ENCODE measurements around the gene GSG1L2.

GSG1L2 gene

DNA sequence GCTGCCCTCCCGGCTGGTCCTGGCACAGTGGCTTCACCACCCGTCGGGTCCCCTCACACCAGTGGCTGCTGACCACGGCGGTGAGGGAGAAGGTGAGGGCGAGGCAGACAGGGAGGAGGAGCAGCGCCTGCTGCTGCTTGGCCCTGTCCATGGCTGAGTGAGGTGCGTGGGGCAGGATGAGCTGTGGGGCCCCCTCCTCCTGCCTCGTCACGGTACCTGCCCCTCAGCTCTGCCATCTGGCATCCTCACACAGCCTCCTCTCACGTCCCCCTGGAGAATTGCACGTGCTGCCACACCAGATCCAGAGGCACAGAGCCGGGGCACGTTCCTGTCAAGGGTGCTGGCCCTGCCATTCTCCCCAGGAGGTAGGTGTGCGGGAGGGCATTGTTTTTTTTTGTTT lies at the start of gene GSG1L2:
Gene GSG1L2 (minus strand): TSS at position 159 of the 400 bp plus-strand sequence. CDS start 8 bp downstream, at position 151.
- Histone ChIP-seq H3K27ac (peak within 1 kb of the TSS; percentile 43; the same call in 1 of the 2 replicates), H3K4me1 (peaks cover 43% of the 10 kb centered on the region), H3K4me2 (peak within 1 kb of the TSS; percentile 69), H3K9me3 (no peaks in the 10 kb centered on the region), H4K20me1 (no peaks in the 10 kb centered on the region), H3K27me3 (no peaks in the 10 kb centered on the region), H3K9ac (no peak within 1 kb of the TSS; the same call in 1 of the 2 replicates), H3K4me3 (no peak within 1 kb of the TSS), H3K36me3 (no peaks in the 10 kb centered on the region)
- TF ChIP-seq Cebpa-rat (IDR thresholded peaks at IDR 0.05) = no peak

DNA sequence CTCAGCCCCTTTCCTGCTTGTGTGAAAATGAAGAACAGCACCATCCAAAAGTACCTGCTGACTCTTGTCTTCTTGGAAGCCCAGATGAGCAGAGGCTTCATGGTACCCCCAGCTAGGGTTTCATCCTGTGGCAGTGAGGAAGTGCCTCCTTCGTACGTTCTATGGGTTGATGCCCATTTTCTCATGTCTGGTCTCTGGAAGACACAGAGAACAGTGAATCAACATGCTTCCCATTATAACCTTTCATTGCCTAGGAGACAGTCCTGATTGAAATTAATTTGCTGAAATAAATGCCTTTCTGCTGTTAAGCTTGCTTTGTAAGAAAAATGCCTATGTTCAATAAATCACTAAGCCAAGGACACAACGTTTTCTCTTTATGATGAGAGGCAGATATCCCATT lies 46.7 kb upstream of the GSG1L2 start:
- H3K27me3 ChIP-seq = no peaks in the 10 kb centered on the region
- H3K4me1 ChIP-seq = no peaks in the 10 kb centered on the region
- no peak overlapping the region for H3K27ac ChIP-seq
- H3K4me2 ChIP-seq = no peak overlapping the region
- no peak overlapping the region for H3K9ac ChIP-seq
- H3K4me3 ChIP-seq = no peak overlapping the region
- H3K36me3 ChIP-seq = no peaks in the 10 kb centered on the region
- H3K9me3 ChIP-seq = no peaks in the 10 kb centered on the region; the same call in 1 of the 2 replicates
- no peak for TF ChIP-seq Cebpa-rat (IDR thresholded peaks at IDR 0.05)
- H4K20me1 ChIP-seq = no peaks in the 10 kb centered on the region

DNA sequence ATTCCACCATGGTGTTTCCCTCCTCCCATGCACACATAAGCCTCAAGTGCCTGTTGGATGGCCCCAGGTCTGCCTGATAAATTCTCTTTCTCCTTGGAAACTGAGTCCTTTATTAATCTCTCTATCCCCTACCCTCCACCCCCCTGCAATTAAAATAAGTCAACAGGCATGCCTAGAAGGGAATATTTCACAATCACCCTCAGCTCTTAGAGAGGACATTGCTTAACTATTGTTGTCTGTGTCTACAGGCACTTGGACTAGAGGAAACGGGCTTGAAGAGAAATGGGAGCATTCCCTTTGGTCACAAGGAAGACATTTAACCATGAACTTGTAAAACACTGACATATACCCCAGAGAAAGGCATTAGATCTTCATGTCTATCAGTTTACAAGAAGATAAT lies 43.7 kb upstream of the GSG1L2 start:
- TF ChIP-seq Cebpa-rat (IDR thresholded peaks at IDR 0.05) = no peak
- Histone ChIP-seq H3K4me2 (no peak overlapping the region), H3K4me3 (no peak overlapping the region), H3K27ac (no peak overlapping the region), H3K36me3 (no peaks in the 10 kb centered on the region), H3K9ac (no peak overlapping the region), H3K4me1 (no peaks in the 10 kb centered on the region), H3K9me3 (peaks cover 4% of the 10 kb centered on the region; the same call in 1 of the 2 replicates), H4K20me1 (no peaks in the 10 kb centered on the region), H3K27me3 (no peaks in the 10 kb centered on the region)

- no peaks in the 10 kb centered on the region for H4K20me1 ChIP-seq
- H3K9ac ChIP-seq = no peak overlapping the region
These were observed 41.1 kb upstream of the GSG1L2 start for GRCh38 chr17:9862949-9863348.

GRCh38 chr17:9862220-9862619 lies 40.3 kb upstream of the GSG1L2 start:
- Histone ChIP-seq H3K9ac (no peak overlapping the region), H3K4me1 (no peaks in the 10 kb centered on the region)

More at GRCh38 chr17:9862949-9863348, 41.1 kb upstream of the GSG1L2 start:
- no peak for TF ChIP-seq Cebpa-rat (IDR thresholded peaks at IDR 0.05)
- H3K4me2 ChIP-seq = no peak overlapping the region
- no peak overlapping the region for H3K27ac ChIP-seq
- H3K4me1 ChIP-seq = no peaks in the 10 kb centered on the region
- no peak overlapping the region for H3K4me3 ChIP-seq
- peaks cover 12% of the 10 kb centered on the region; the same call in 1 of the 2 replicates for H3K9me3 ChIP-seq
- no peaks in the 10 kb centered on the region for H3K36me3 ChIP-seq
- H3K27me3 ChIP-seq = no peaks in the 10 kb centered on the region

GRCh38 chr17:9860851-9861250 lies 39.0 kb upstream of the GSG1L2 start:
- Histone ChIP-seq H3K27ac (no peak overlapping the region), H3K4me3 (no peak overlapping the region), H4K20me1 (no peaks in the 10 kb centered on the region), H3K36me3 (no peaks in the 10 kb centered on the region), H3K4me2 (no peak overlapping the region), H3K27me3 (no peaks in the 10 kb centered on the region), H3K9ac (no peak overlapping the region), H3K4me1 (no peaks in the 10 kb centered on the region), H3K9me3 (peaks cover 17% of the 10 kb centered on the region; the same call in 1 of the 2 replicates)
- no peak for TF ChIP-seq Cebpa-rat (IDR thresholded peaks at IDR 0.05)

More at GRCh38 chr17:9862220-9862619, 40.3 kb upstream of the GSG1L2 start:
- no peak overlapping the region for H3K4me3 ChIP-seq
- H3K27me3 ChIP-seq = no peaks in the 10 kb centered on the region
- H4K20me1 ChIP-seq = no peaks in the 10 kb centered on the region
- H3K9me3 ChIP-seq = peaks cover 16% of the 10 kb centered on the region; the same call in 1 of the 2 replicates
- no peaks in the 10 kb centered on the region for H3K36me3 ChIP-seq
- no peak for TF ChIP-seq Cebpa-rat (IDR thresholded peaks at IDR 0.05)
- H3K4me2 ChIP-seq = no peak overlapping the region
- H3K27ac ChIP-seq = no peak overlapping the region

DNA sequence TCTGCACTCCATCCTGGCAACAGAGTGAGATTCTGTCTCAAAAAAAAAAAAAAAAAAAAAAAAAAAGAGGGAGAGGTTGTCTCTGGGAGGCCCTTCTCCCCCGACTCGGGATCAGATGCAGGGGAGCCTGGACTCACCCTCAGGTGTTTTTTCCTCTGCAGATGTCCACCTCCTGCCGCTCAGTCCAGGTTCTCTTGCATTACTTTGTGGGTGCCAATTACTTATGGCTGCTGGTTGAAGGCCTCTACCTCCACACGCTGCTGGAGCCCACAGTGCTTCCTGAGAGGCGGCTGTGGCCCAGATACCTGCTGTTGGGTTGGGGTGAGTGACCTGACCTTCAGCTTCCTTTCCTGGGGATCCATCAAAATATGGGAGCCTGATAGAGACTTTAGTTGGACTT lies 37.9 kb upstream of the GSG1L2 start:
- Histone ChIP-seq H3K4me3 (no peak overlapping the region), H3K27me3 (no peaks in the 10 kb centered on the region), H4K20me1 (no peaks in the 10 kb centered on the region), H3K4me2 (no peak overlapping the region), H3K9ac (no peak overlapping the region), H3K9me3 (peaks cover 17% of the 10 kb centered on the region; the same call in 1 of the 2 replicates), H3K27ac (no peak overlapping the region), H3K4me1 (no peaks in the 10 kb centered on the region), H3K36me3 (no peaks in the 10 kb centered on the region)
- TF ChIP-seq Cebpa-rat (IDR thresholded peaks at IDR 0.05) = no peak

DNA sequence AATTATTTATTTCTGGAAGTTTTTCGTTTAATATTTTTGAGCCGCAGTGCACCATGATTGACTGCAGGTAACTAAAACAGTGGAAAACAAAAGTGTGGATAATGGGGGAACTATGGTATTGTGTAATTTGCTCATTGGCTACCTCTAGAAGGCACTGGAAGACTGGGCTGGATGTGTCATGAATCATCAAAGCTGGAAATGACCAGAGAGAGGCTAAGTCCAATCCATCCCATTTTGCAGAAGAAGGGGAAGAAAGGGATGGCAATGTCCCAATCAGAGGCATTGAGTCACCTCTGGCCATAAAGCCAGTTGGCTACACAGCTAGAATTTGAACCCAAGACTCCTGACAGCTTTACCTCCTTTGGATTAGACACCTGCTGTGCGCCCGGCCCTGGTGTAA lies 33.2 kb upstream of the GSG1L2 start:
- Histone ChIP-seq H3K9ac (no peak overlapping the region), H4K20me1 (no peaks in the 10 kb centered on the region)
- TF ChIP-seq Cebpa-rat (IDR thresholded peaks at IDR 0.05) = no peak

DNA sequence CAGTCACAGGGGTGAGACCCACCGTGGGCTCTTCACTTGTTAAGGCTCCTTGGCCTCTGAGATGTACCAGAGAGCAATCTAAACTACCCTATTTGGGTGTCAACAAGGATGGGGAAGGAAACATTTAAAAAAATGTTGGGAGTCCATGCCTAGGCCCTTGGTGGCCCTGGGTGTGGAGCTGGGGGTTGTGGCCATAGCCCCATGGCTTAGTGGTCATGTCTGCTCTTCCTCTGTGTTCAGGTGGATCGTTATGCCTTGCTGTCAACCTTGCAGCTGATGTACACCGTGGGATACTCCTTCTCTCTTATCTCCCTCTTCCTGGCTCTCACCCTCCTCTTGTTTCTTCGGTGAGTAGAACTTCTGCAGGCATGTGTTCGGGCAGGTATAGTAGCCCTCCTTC lies 32.4 kb upstream of the GSG1L2 start:
- Histone ChIP-seq H3K4me3 (no peak overlapping the region), H3K9me3 (0 out of 2 replicates have a peak, but pooled peaks cover 6% of the 10 kb centered on the region), H3K27ac (no peak overlapping the region), H4K20me1 (no peaks in the 10 kb centered on the region), H3K36me3 (no peaks in the 10 kb centered on the region), H3K27me3 (no peaks in the 10 kb centered on the region), H3K4me1 (no peaks in the 10 kb centered on the region), H3K4me2 (no peak overlapping the region), H3K9ac (no peak overlapping the region)
- no peak for TF ChIP-seq Cebpa-rat (IDR thresholded peaks at IDR 0.05)

More for the DNA sequence above, 33.2 kb upstream of the GSG1L2 start:
- Histone ChIP-seq H3K36me3 (no peaks in the 10 kb centered on the region), H3K27ac (no peak overlapping the region), H3K27me3 (no peaks in the 10 kb centered on the region), H3K4me1 (no peaks in the 10 kb centered on the region), H3K4me3 (no peak overlapping the region), H3K9me3 (0 out of 2 replicates have a peak, but pooled peaks cover 8% of the 10 kb centered on the region), H3K4me2 (no peak overlapping the region)

GRCh38 chr17:9850151-9850550 lies 28.3 kb upstream of the GSG1L2 start:
- H3K4me2 ChIP-seq = no peak overlapping the region
- H3K9ac ChIP-seq = no peak overlapping the region
- H3K36me3 ChIP-seq = no peaks in the 10 kb centered on the region
- H3K27ac ChIP-seq = no peak overlapping the region
- H3K4me3 ChIP-seq = no peak overlapping the region
- H3K4me1 ChIP-seq = no peaks in the 10 kb centered on the region
- no peak for TF ChIP-seq Cebpa-rat (IDR thresholded peaks at IDR 0.05)
- no peaks in the 10 kb centered on the region for H4K20me1 ChIP-seq
- no peaks in the 10 kb centered on the region for H3K9me3 ChIP-seq
- no peaks in the 10 kb centered on the region for H3K27me3 ChIP-seq

DNA sequence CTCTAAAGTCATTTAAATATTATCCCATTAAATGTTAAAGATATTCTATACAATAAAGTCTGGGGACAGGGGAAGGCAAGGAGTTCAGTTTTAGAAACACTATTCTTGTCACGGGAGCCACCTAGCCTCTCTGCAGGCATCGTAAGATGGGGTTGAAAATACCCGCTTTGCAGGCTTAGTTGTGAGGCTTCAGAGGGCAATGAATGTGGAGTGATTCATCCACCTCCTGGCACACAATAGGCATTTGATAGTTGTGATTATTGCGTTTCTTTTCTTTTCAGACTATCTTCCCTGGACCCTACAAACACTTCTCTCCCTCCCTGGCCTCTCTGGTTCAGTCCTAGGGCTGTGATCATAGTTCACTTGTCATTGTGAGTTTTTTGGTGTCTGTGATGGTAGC lies 23.4 kb upstream of the GSG1L2 start:
- Histone ChIP-seq H3K27ac (no peak overlapping the region), H3K9me3 (no peaks in the 10 kb centered on the region), H4K20me1 (no peaks in the 10 kb centered on the region), H3K4me3 (no peak overlapping the region), H3K9ac (no peak overlapping the region), H3K4me1 (no peaks in the 10 kb centered on the region), H3K27me3 (no peaks in the 10 kb centered on the region), H3K4me2 (no peak overlapping the region), H3K36me3 (no peaks in the 10 kb centered on the region)
- TF ChIP-seq Cebpa-rat (IDR thresholded peaks at IDR 0.05) = no peak
